HEK293 (cell line): ENCODE results near the gene CAV2.
A peak's percentile ranks its signal among the peaks of the same experiment; 100 is the strongest.

Experiments
- FEZF1 ChIP-seq: fragments of 450-650 bp; formaldehyde crosslinking; IDR thresholded peaks from 2 replicates; pipeline ENCODE4 v1.5.1; 2016; ENCODE audit warnings: missing biosample characterization, missing genetic modification characterization
- GLI4 ChIP-seq: fragments of 450-650 bp; formaldehyde crosslinking; IDR thresholded peaks from 2 replicates; pipeline ENCODE4 v1.5.1; 2016; ENCODE audit warnings: missing biosample characterization, missing genetic modification characterization
- HOXA7 ChIP-seq: sonication (generic); formaldehyde crosslinking; IDR thresholded peaks from 2 replicates; pipeline ENCODE4 v1.8.1; 2022; ENCODE audit warnings: missing genetic modification reagents, borderline replicate concordance
- HOXD13 ChIP-seq: sonication (generic); formaldehyde crosslinking; IDR thresholded peaks from 2 replicates; pipeline ENCODE4 v1.8.0; 2022; ENCODE audit warnings: missing genetic modification reagents, borderline replicate concordance
- KLF17 ChIP-seq: fragments of 450-650 bp; formaldehyde crosslinking; IDR thresholded peaks from 2 replicates; pipeline ENCODE4 v1.5.1; 2016; ENCODE audit warnings: missing biosample characterization, missing genetic modification characterization
- OSR2 ChIP-seq: fragments of 450-650 bp; formaldehyde crosslinking; IDR thresholded peaks from 2 replicates; pipeline ENCODE4 v1.5.1; 2016; ENCODE audit warnings: missing biosample characterization, missing genetic modification characterization
- PRDM6 ChIP-seq: fragments of 450-650 bp; formaldehyde crosslinking; IDR thresholded peaks from 2 replicates; pipeline ENCODE4 v1.5.1; 2017; ENCODE audit warnings: missing biosample characterization, missing genetic modification characterization
- SP7 ChIP-seq: fragments of 450-650 bp; formaldehyde crosslinking; IDR thresholded peaks from 2 replicates; pipeline ENCODE4 v1.5.1; 2016; ENCODE audit warnings: missing biosample characterization, missing genetic modification characterization
- ZBTB1 ChIP-seq: fragments of 450-650 bp; formaldehyde crosslinking; IDR thresholded peaks from 2 replicates; pipeline ENCODE4 v1.5.1; 2016; ENCODE audit warnings: missing biosample characterization, missing genetic modification characterization
- ZBTB11 ChIP-seq: fragments of 450-650 bp; formaldehyde crosslinking; conservative IDR thresholded peaks from 2 replicates; pipeline ENCODE4 v1.5.1; 2016; ENCODE audit warnings: low read depth, missing biosample characterization, missing genetic modification characterization
- ZFP37 ChIP-seq: fragments of 450-650 bp; formaldehyde crosslinking; IDR thresholded peaks from 2 replicates; pipeline ENCODE4 v1.5.1; 2016; ENCODE audit warnings: missing biosample characterization, missing genetic modification characterization
- ZIC2 ChIP-seq: fragments of 450-650 bp; formaldehyde crosslinking; IDR thresholded peaks from 2 replicates; pipeline ENCODE4 v1.5.1; 2016; ENCODE audit warnings: missing biosample characterization, missing genetic modification characterization
- ZNF148 ChIP-seq: fragments of 450-650 bp; formaldehyde crosslinking; IDR thresholded peaks from 2 replicates; pipeline ENCODE4 v1.5.0; 2017; ENCODE audit warnings: missing biosample characterization, missing genetic modification characterization, borderline replicate concordance
- ZNF155 ChIP-seq: fragments of 450-650 bp; formaldehyde crosslinking; IDR thresholded peaks from 2 replicates; pipeline ENCODE4 v1.5.1; 2016; ENCODE audit warnings: missing biosample characterization, missing genetic modification characterization
- ZNF157 ChIP-seq: fragments of 450-650 bp; formaldehyde crosslinking; IDR thresholded peaks from 2 replicates; pipeline ENCODE4 v1.5.1; 2016; ENCODE audit warnings: missing biosample characterization, missing genetic modification characterization
- ZNF18 ChIP-seq: fragments of 450-650 bp; formaldehyde crosslinking; IDR thresholded peaks from 2 replicates; pipeline ENCODE4 v1.5.1; 2016; ENCODE audit warnings: missing biosample characterization, missing genetic modification characterization
- ZNF19 ChIP-seq: fragments of 450-650 bp; formaldehyde crosslinking; IDR thresholded peaks from 2 replicates; pipeline ENCODE4; 2016; ENCODE audit warnings: missing biosample characterization, missing genetic modification characterization, low read depth
- ZNF211 ChIP-seq: fragments of 450-650 bp; formaldehyde crosslinking; IDR thresholded peaks from 2 replicates; pipeline ENCODE4 v1.5.1; 2016; ENCODE audit warnings: low read depth, missing biosample characterization, missing genetic modification characterization
- ZNF239 ChIP-seq: fragments of 450-650 bp; formaldehyde crosslinking; IDR thresholded peaks from 2 replicates; pipeline ENCODE4 v1.5.1; 2016; ENCODE audit warnings: missing biosample characterization, missing genetic modification characterization
- ZNF274 ChIP-seq, 2 experiments: fragments of 200-500 bp in 1 of 2; fragments of 450-650 bp in 1 of 2; sonication (Bioruptor generic) in 1 of 2; formaldehyde crosslinking in 1 of 2; IDR thresholded peaks; 2 replicates each; pipeline versions ENCODE4 v1.5.1 to v1.6.1; 2014 to 2016; ENCODE audit warnings: borderline replicate concordance in 1 of 2, inconsistent platforms in 1 of 2, low read length in 1 of 2, missing biosample characterization in 1 of 2, missing genetic modification characterization in 1 of 2
- ZNF362 ChIP-seq: fragments of 450-650 bp; formaldehyde crosslinking; IDR thresholded peaks from 2 replicates; pipeline ENCODE4 v1.5.1; 2016; ENCODE audit warnings: missing biosample characterization, missing genetic modification characterization
- ZNF394 ChIP-seq: fragments of 450-650 bp; formaldehyde crosslinking; IDR thresholded peaks from 2 replicates; pipeline ENCODE4 v1.5.1; 2016; ENCODE audit warnings: missing biosample characterization, missing genetic modification characterization, mild to moderate bottlenecking, moderate library complexity, borderline replicate concordance
- ZNF501 ChIP-seq: fragments of 450-650 bp; formaldehyde crosslinking; IDR thresholded peaks from 2 replicates; pipeline ENCODE4 v1.5.1; 2016; ENCODE audit warnings: missing biosample characterization, missing genetic modification characterization
- ZNF529 ChIP-seq: fragments of 450-650 bp; formaldehyde crosslinking; IDR thresholded peaks from 2 replicates; pipeline ENCODE4 v1.5.1; 2017; ENCODE audit warnings: missing genetic modification characterization, missing biosample characterization; ENCODE audit not compliant: insufficient replicate concordance
- ZNF704 ChIP-seq: fragments of 450-650 bp; formaldehyde crosslinking; IDR thresholded peaks from 2 replicates; pipeline ENCODE4 v1.5.1; 2016; ENCODE audit warnings: missing biosample characterization, missing genetic modification characterization
- ZNF791 ChIP-seq: fragments of 450-650 bp; formaldehyde crosslinking; IDR thresholded peaks from 2 replicates; pipeline ENCODE4 v1.5.1; 2016; ENCODE audit warnings: missing biosample characterization, missing genetic modification characterization

Gene CAV2

GRCh38 chr7:116499168-116500077, at the start of gene CAV2 (continued):
- TF ChIP-seq ZNF704 (tag by site-specific recombination) (no peak), ZBTB11 (tag by site-specific recombination) (peak; percentile 41; the same call in 1 of the 2 replicates), ZNF157 (tag by site-specific recombination) (no peak), OSR2 (tag by site-specific recombination) (no peak), SP7 (tag by site-specific recombination) (no peak; the same call in 1 of the 2 replicates), ZIC2 (tag by site-specific recombination) (peak; percentile 97), GLI4 (no peak), HOXD13 (CRISPR knock-in tag) (no peak), ZNF529 (tag by site-specific recombination) (no peak), ZNF394 (tag by site-specific recombination) (no peak), ZNF148 (tag by site-specific recombination) (no peak), ZNF19 (tag by site-specific recombination) (no peak), ZBTB1 (tag by site-specific recombination) (no peak), ZNF239 (no peak), ZNF18 (tag by site-specific recombination) (no peak), FEZF1 (tag by site-specific recombination) (no peak), KLF17 (tag by site-specific recombination) (peak; percentile 38; the same call in 1 of the 2 replicates), ZFP37 (no peak), ZNF155 (tag by site-specific recombination) (no peak), ZNF362 (tag by site-specific recombination) (no peak), ZNF211 (tag by site-specific recombination) (no peak), ZNF274 (IDR thresholded peaks at IDR 0.05; ENCODE audit: low read length) (no peak), ZNF274 (tag by site-specific recombination; IDR thresholded peaks at IDR 0.05; ENCODE audit: borderline replicate concordance) (no peak), ZNF501 (tag by site-specific recombination) (no peak; the same call in none of the 2 replicates), ZNF791 (tag by site-specific recombination) (no peak), PRDM6 (no peak), HOXA7 (CRISPR knock-in tag) (no peak)
